Panc1 (cell line): ENCODE data around the gene TRAPPC5.

ENCODE experiments used
- CTCF ChIP-seq: fragments of 450-650 bp; IDR thresholded peaks from 2 replicates; pipeline ENCODE4 v1.5.1; 2017; ENCODE audit warnings: mild to moderate bottlenecking
- REST ChIP-seq, 2 experiments: IDR thresholded peaks; 2 replicates each; pipeline ENCODE4 v1.6.1; 2011 to 2012; ENCODE audit warnings: low read depth in 2 of 2, control low read depth in 1 of 2, low read length in 1 of 2, mild to moderate bottlenecking in 1 of 2, moderate library complexity in 1 of 2; ENCODE audit not compliant: insufficient read depth in 1 of 2
- SIN3A ChIP-seq: IDR thresholded peaks from 2 replicates; pipeline ENCODE4 v1.6.1; 2012; ENCODE audit warnings: low read depth, mild to moderate bottlenecking, low read length, moderate library complexity, borderline replicate concordance; ENCODE audit not compliant: insufficient read depth
- TCF7L2 ChIP-seq: IDR thresholded peaks from 2 replicates; pipeline ENCODE4 v1.6.1; 2011; ENCODE audit warnings: mild to moderate bottlenecking, low read depth, low read length, inconsistent platforms

- TF ChIP-seq CTCF (no peak), REST (IDR thresholded peaks at IDR 0.05; ENCODE audit: insufficient read depth in 1 of 2, low read depth in 2 of 2, low read length in 1 of 2) (no peak), SIN3A (no peak), TCF7L2 (no peak)
Measured at GRCh38 chr19:7699003-7699402, 18.4 kb downstream of the TRAPPC5 start.
